Measurements from ENCODE around the gene ZNF423. TPM values are rescaled to one million over a fixed set of nuclear protein-coding genes. Genes with fewer than 3 reads are reported as not detected.

Gene ZNF423
- total and polyA plus RNA-seq, 4 donors: 1.1 to 14.8 (median 3.3) TPM

DNA sequence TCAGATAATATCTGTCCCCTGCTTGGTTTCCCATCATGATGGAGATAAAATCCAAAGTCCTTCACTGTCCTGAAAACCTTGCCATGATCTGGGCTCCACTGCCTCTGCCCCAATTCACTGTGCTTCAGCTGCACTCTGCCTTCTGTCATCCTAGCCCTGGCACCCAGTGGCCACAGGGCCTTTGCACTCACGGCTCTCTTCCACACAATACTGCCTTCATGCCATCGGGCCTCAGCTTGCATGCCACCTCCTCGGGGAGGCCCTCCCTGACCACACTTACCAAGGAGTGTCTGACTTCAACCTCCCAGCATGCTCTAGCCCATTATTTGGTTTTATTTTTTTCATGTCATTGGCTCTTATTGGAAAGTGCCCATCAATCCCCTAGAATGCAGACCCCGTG, 336.2 kb downstream of the ZNF423 start:
- Histone ChIP-seq H3K9ac (ENCODE audit: insufficient read depth in 1 of 2, low read length in 2 of 2) (no peak overlapping the region), H3K27ac (ENCODE audit: low read depth in 1 of 2, low read length in 1 of 2) (no peak overlapping the region), H3K4me3 (no peak overlapping the region), H3K36me3 (ENCODE audit: control insufficient read depth in 4 of 4, insufficient read depth in 4 of 4, low read length in 4 of 4) (peaks cover 0 to 20% (median 6%) of the 10 kb centered on the region in 4 donors), H3K27me3 (ENCODE audit: control insufficient read depth in 3 of 3, insufficient read depth in 3 of 3, low read length in 2 of 3) (no peaks in the 10 kb centered on the region), H3K4me1 (ENCODE audit: control insufficient read depth in 5 of 5, insufficient read depth in 5 of 5, low read length in 5 of 5) (peaks cover 0 to 4% (median 0%) of the 10 kb centered on the region in 5 donors), H3K9me3 (ENCODE audit: control insufficient read depth in 4 of 4, insufficient read depth in 3 of 4, low read length in 3 of 4) (no peaks in the 10 kb centered on the region)
- no peak for TF ChIP-seq CTCF (IDR thresholded peaks at IDR 0.05; ENCODE audit: control extremely low read depth, extremely low read depth)
- 89 to 92% methylated on average over 4 of the region's 4 CpGs for WGBS, 2 donors
- ATAC-seq (ENCODE audit: insufficient read depth, low FRiP score) (no peak), DNase-seq (no peak)

GRCh38 chr16:49519008-49519656, 336.8 kb downstream of the ZNF423 start:
- WGBS, 2 donors: 85 to 94% methylated on average over 7 of the region's 7 CpGs
- H3K4me1 ChIP-seq (ENCODE audit: control insufficient read depth in 5 of 5, insufficient read depth in 5 of 5, low read length in 5 of 5): no peaks in the 10 kb centered on the region
- no peak overlapping the region for H3K4me3 ChIP-seq
- no peak overlapping the region for H3K9ac ChIP-seq (ENCODE audit: insufficient read depth in 1 of 2, low read length in 2 of 2)
- H3K27ac ChIP-seq (ENCODE audit: low read depth in 1 of 2, low read length in 1 of 2): no peak overlapping the region
- H3K9me3 ChIP-seq (ENCODE audit: control insufficient read depth in 4 of 4, insufficient read depth in 3 of 4, low read length in 3 of 4): no peaks in the 10 kb centered on the region
- ATAC-seq (ENCODE audit: insufficient read depth, low FRiP score): no peak
- H3K36me3 ChIP-seq (ENCODE audit: control insufficient read depth in 4 of 4, insufficient read depth in 4 of 4, low read length in 4 of 4): peaks cover 0 to 20% (median 6%) of the 10 kb centered on the region in 4 donors
- DNase-seq: no peak
- TF ChIP-seq CTCF (IDR thresholded peaks at IDR 0.05; ENCODE audit: control extremely low read depth, extremely low read depth): no peak
- no peaks in the 10 kb centered on the region for H3K27me3 ChIP-seq (ENCODE audit: control insufficient read depth in 3 of 3, insufficient read depth in 3 of 3, low read length in 2 of 3)

DNA sequence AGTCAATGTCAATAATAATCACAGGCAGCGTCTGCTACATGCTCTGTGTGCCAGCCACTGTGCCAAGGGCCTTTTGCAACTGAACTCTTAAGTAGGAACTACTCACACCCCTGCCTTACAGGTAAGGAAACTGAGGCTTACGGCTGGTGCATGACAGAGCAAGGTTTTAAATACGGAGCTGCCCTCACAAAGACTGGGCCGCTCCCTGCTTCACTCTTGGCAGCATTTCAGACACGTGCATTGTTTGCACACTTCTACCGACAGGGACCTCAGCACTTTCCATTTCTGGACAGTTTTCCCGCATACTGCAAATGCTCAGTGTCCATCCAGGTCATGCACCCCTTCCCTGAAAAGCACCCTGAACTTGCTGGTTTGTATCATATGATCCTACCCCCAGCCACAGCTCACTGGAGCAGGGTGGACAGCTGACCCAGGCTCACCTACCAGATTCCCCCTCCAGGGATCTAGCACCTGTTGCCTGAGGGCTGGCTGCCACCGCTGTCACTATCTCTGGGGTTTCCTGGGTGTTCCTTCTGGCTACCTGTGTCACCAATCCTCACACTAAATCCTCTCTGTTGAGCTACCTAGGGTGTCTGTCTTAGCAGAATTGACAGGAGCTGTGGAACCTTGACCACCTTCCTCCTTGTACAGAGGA, 339.4 kb downstream of the ZNF423 start:
- Histone ChIP-seq H3K9ac (ENCODE audit: insufficient read depth in 1 of 2, low read length in 2 of 2) (no peak overlapping the region), H3K9me3 (ENCODE audit: control insufficient read depth in 4 of 4, insufficient read depth in 3 of 4, low read length in 3 of 4) (no peaks in the 10 kb centered on the region), H3K4me3 (no peak overlapping the region), H3K27ac (ENCODE audit: low read depth in 1 of 2, low read length in 1 of 2) (no peak overlapping the region), H3K27me3 (ENCODE audit: control insufficient read depth in 3 of 3, insufficient read depth in 3 of 3, low read length in 2 of 3) (no peaks in the 10 kb centered on the region), H3K36me3 (ENCODE audit: control insufficient read depth in 4 of 4, insufficient read depth in 4 of 4, low read length in 4 of 4) (peaks cover 0 to 6% (median 2%) of the 10 kb centered on the region in 4 donors), H3K4me1 (ENCODE audit: control insufficient read depth in 5 of 5, insufficient read depth in 5 of 5, low read length in 5 of 5) (no peaks in the 10 kb centered on the region)
- 77 to 88% methylated on average over 8 of the region's 8 CpGs for WGBS, 2 donors
- DNase-seq: no peak
- ATAC-seq (ENCODE audit: insufficient read depth, low FRiP score): no peak
- TF ChIP-seq CTCF (IDR thresholded peaks at IDR 0.05; ENCODE audit: control extremely low read depth, extremely low read depth): no peak

All from lung (tissue), 12 donors.